Right lobe of liver (tissue), 6 donors: Measurements from ENCODE around the gene SMARCA2. TPM values are rescaled to one million over a fixed set of nuclear protein-coding genes. Genes with fewer than 3 reads are reported as not detected.

Experiments
- ATAC-seq, 4 donors: fragments of 200-7000 bp; cut with Tn5 transposase; one replicate each; pipeline ENCODE4 v1.9.1; 2020; ENCODE audit warnings: mild to moderate bottlenecking in 4 of 4, moderate library complexity in 4 of 4
- DNase-seq, 3 donors: peaks; one replicate each; pipeline ENCODE4 v3.0.0-alpha.2; 2020
- H3K27ac ChIP-seq, 3 donors: fragments of 200-600 bp; one replicate each; pipeline ENCODE4 v1.8.0; 2022
- H3K27me3 ChIP-seq, 2 donors: fragments of 200-600 bp; one replicate each; pipeline ENCODE4 v1.8.0; 2022
- H3K36me3 ChIP-seq, 4 donors: fragments of 200-600 bp; sonication (generic) in 1 of 4; one replicate each; pipeline versions ENCODE4 v1.5.1 to v1.8.0; 2017 to 2022; ENCODE audit warnings: control low read depth in 1 of 4
- H3K4me1 ChIP-seq, 4 donors: fragments of 200-600 bp; sonication (generic) in 1 of 4; one replicate each; pipeline versions ENCODE4 v1.5.1 to v1.8.0; 2017 to 2022; ENCODE audit warnings: control low read depth in 1 of 4
- H3K4me3 ChIP-seq, 3 donors: fragments of 200-600 bp; one replicate each; pipeline ENCODE4 v1.8.0; 2022
- H3K9me3 ChIP-seq, 4 donors: fragments of 200-600 bp; sonication (generic) in 1 of 4; one replicate each; pipeline versions ENCODE4 v1.5.1 to v1.8.0; 2017 to 2022; ENCODE audit warnings: control low read depth in 1 of 4
- POLR2A ChIP-seq: fragments of 450-650 bp; IDR thresholded peaks from one replicate; pipeline ENCODE4 v1.6.1; 2017; ENCODE audit warnings: antibody characterized with exemption, mild to moderate bottlenecking
- WGBS: methylation state at CpG from one replicate; pipeline ENCODE4 v1.1.6; 2018; ENCODE audit warnings: low coverage, low lambda C conversion rate; ENCODE audit not compliant: insufficient coverage; ENCODE audit errors: missing lambda C conversion rate; 5-methylcytosine and 5-hydroxymethylcytosine counted together
- intact Hi-C, 2 donors: fragments of 100-400 bp; cut with DNase I; formaldehyde crosslinking; loops; one replicate each; pipeline versions ENCODE4 v1.11.2 to v1.14.1; 2022
- total RNA-seq, 6 experiments: library from RNA; depleted of rRNA in 2 of 6; stranded (reverse); fragments of >200 nt in 2 of 6; fragmentation: NEBNext Ultra II Directional in 3 of 6; extraction: Animal tissue kit (Norgen Biotek cat#: 25700) in 3 of 6; gene quantifications; one replicate each; pipeline versions ENCODE4 v1.1.0 to v1.2.4, GENCODE V29; 2016 to 2023
- TF ChIP-seq, protein P1 (sequence below), 4 donors: fragments of 200-600 bp in 3 of 4; fragments of 450-650 bp in 1 of 4; IDR thresholded peaks; one replicate each; pipeline versions ENCODE4 v1.5.1 to v1.8.0; 2016 to 2022; ENCODE audit warnings: antibody characterized with exemption in 4 of 4, mild to moderate bottlenecking in 2 of 4
- donor health status: DM: no; HTN: yes; CAD: no.
- donor health status: DM: no; HTN: no; CAD: no.
- donor health status: DM: no; HTN: no; CAD: no.
- donor health status: DM: no; HTN: yes; CAD: no.
- donor health status: DM: no; HTN: yes; CAD: no.

Gene SMARCA2
- total RNA-seq, 6 experiments from 2014 or later: 46.2 to 97.8 (median 62.4) TPM

DNA sequence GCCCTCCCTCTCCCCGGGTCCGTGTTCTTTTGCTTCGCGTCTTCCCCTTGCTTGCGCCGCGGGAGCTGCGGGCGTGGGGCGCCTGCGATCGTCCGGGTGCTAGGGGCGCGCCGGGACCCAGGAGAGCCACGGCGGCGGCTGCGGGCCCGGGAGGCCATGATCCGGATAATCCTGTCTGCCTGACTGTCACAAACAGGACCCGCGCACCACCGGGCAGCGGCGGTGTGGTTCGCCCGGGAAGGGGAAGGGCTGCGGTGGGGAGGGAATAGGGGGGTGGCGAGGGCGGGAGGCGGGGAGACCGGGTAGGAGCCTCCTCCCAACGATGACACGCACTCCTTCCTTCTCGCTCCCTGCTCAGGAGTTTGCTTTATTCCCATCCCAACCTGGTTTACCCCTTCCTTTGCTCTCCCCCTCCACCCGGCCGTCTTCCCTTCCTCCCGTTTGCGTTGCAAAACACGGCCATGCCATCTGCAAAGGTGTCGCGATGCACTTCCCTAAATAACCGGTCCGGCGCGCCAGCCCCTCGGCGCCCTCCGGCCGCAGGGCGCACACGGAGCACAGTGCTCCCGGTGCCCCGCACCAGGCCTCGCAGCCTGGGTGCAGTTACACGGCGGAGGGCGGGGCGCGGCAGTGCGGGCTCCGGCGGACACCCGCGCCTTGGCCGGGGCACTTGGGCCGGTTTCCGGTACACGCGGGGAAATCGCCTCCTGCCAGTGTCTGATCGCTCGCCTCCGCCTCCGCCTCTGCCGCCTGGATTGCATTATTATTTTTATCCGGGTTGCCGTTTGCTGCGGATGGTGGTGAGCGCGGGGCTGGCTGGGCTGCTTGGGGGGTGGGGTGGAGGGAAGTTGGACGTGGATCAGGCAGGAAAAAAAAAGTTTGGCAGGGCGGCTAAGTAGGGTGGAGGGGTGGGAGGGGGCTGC lies 1.5 kb downstream of the SMARCA2 start:
- ATAC-seq (peak; percentile 46 to 67 (median 56)), DNase-seq (peak; percentile 88 to 91 (median 90))
- intact Hi-C loops: no loop called here
- Histone ChIP-seq H3K36me3 (no peaks in the 10 kb centered on the region), H3K4me3 (peak overlapping the region; percentile 81 to 85 (median 83)), H3K9me3 (no peaks in the 10 kb centered on the region), H3K4me1 (peaks cover 0 to 20% (median 5%) of the 10 kb centered on the region in 4 donors), H3K27me3 (no peaks in the 10 kb centered on the region), H3K27ac (peak overlapping the region; percentile 96 to 99 (median 96))
- TF ChIP-seq, protein P1, sequence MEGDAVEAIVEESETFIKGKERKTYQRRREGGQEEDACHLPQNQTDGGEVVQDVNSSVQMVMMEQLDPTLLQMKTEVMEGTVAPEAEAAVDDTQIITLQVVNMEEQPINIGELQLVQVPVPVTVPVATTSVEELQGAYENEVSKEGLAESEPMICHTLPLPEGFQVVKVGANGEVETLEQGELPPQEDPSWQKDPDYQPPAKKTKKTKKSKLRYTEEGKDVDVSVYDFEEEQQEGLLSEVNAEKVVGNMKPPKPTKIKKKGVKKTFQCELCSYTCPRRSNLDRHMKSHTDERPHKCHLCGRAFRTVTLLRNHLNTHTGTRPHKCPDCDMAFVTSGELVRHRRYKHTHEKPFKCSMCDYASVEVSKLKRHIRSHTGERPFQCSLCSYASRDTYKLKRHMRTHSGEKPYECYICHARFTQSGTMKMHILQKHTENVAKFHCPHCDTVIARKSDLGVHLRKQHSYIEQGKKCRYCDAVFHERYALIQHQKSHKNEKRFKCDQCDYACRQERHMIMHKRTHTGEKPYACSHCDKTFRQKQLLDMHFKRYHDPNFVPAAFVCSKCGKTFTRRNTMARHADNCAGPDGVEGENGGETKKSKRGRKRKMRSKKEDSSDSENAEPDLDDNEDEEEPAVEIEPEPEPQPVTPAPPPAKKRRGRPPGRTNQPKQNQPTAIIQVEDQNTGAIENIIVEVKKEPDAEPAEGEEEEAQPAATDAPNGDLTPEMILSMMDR (IDR thresholded peaks at IDR 0.05): peak in 1 of 4 donors; percentile 11
- TF ChIP-seq POLR2A: peak; percentile 72
- 0% methylated on average over 31 of the region's 85 CpGs for WGBS

DNA sequence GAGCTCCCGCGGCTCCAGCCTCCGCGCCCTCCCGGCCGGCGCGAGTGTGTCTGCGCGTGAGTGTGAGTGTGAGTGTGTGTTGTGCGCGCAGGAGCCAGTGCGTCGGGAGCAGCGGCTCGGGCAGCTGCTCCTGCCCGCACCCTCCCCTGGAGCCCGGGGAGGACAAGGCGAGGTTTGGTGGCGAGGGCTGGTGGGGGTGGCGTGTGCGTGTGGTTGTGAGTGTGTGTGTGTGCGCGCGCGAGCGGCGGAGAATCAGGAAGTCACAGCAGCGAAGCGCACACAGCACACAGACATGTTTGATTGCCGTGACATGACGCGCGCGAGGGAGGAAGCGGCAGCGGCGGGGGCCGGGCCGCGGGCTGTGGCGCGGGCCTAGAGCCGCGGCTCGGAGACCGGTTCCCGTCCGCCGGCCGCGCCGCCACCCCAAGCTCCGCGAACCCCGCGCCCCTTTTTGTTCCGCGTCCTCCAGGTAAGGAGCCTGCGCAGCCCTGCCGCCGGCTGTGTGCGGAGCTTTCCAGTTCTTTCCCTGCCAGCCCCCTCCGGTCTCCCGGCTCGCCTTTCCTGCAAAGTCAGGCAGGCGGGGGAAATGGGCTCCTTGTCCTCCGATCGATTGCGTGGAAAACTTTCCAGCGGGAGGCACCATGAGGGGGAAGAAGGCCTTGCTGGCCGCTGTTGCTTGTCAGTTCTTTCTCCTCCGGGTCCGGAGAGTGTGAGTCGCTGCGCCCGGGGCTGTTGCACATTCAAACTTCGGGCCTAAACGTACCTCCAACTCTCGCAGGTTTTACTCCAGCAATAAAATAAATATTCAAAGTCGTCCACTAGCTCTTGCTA lies 2.4 kb downstream of the SMARCA2 start:
- Histone ChIP-seq H3K4me1 (peaks cover 0 to 24% (median 5%) of the 10 kb centered on the region in 4 donors), H3K4me3 (peak overlapping the region; percentile 81 to 85 (median 83)), H3K27ac (peak overlapping the region; percentile 96 to 99 (median 96)), H3K36me3 (no peaks in the 10 kb centered on the region), H3K9me3 (no peaks in the 10 kb centered on the region), H3K27me3 (no peaks in the 10 kb centered on the region)
- intact Hi-C loops: no loop called here
- ATAC-seq (peak; percentile 36 to 50 (median 44)), DNase-seq (peak; percentile 83 to 87 (median 85))
- peak; percentile 75 for TF ChIP-seq POLR2A
- TF ChIP-seq, protein P1 (IDR thresholded peaks at IDR 0.05): no peak
- 0% methylated on average over 32 of the region's 81 CpGs for WGBS

DNA sequence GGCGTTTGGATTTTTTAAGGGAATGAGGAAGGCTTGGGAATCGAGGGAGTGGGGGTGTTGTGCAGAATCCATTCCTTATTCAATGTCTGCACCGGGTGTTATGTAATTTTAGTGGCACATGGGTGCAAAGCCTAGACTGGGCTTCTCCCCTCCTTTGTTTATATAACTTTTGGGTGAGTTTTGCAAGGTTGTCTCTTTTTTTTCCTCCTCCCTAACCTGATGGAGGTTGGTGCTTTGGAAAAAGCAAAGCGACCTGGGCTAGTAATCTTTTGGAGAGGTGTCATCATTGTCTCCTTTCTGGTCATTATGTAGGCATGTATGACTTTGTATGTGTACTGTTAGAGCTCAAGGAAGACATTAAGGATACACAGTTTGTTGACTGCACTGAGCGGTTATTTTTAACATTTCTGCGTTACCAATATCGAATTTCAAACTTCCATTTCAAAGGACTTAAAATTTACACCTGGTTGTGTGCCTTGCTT lies 3.1 kb downstream of the SMARCA2 start:
- Histone ChIP-seq H3K9me3 (no peaks in the 10 kb centered on the region), H3K27me3 (no peaks in the 10 kb centered on the region), H3K4me1 (peaks cover 0 to 29% (median 7%) of the 10 kb centered on the region in 4 donors), H3K4me3 (peak overlapping the region; percentile 81 to 85 (median 83)), H3K27ac (peak overlapping the region; percentile 96 to 99 (median 96)), H3K36me3 (no peaks in the 10 kb centered on the region)
- intact Hi-C loops: no loop called here
- DNase-seq (peak in 1 of 3 donors; percentile 54), ATAC-seq (no peak)
- no peak for TF ChIP-seq POLR2A
- TF ChIP-seq, protein P1 (IDR thresholded peaks at IDR 0.05): no peak
- WGBS: under 1% methylated on average over 7 of the region's 7 CpGs

DNA sequence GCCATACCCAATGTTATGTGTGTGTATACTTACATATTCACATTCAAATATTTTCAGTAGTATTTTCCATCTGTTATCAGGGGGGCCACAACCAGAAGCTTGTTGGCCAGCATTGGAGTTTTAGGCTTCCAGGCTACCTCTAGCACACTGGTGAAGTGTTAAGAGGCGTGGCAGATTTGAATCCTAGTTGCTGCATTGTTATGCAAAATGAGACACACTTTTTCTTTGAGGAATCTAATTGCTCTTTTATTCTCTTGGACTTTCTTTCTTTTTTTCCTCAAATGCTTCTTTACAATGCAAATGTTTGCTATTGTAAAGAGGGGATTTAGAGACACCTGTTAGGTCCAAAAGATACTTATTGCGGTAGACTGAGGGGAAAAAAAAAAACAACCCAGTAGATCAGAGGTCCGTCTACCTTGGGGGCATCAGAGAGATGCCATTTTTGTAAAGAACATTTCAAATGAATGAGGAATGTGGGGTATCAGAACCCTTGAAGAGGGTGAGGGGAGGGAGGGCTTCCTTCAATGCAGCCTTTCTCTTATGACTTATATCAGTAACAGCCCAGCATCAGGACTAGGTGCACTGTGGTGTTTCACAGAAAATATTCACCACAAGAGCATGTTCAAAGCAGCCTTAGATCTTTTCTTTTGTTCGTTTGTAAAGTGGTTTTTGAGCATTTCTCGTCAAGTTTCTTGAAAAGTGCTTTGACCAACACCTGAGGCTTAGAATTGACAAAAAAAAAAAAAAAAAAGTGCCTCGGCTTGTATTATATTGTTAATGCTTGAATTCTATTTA lies 3.8 kb downstream of the SMARCA2 start:
- no peak for TF ChIP-seq POLR2A
- TF ChIP-seq, protein P1 (IDR thresholded peaks at IDR 0.05): no peak
- intact Hi-C loops: no loop called here
- 44% methylated on average over 6 of the region's 6 CpGs for WGBS
- DNase-seq: no peak
- Histone ChIP-seq H3K27ac (peak overlapping the region in 1 of 3 donors; percentile 96), H3K4me1 (peaks cover 0 to 37% (median 7%) of the 10 kb centered on the region in 4 donors), H3K9me3 (no peaks in the 10 kb centered on the region), H3K36me3 (no peaks in the 10 kb centered on the region), H3K27me3 (no peaks in the 10 kb centered on the region), H3K4me3 (peak overlapping the region in 2 of 3 donors; percentile 81 to 85)
- no peak for ATAC-seq
